Camera-type eye (tissue), 1 donor: ENCODE data around the gene LHFPL4. TPM values are rescaled to one million over a fixed set of nuclear protein-coding genes. Genes with fewer than 3 reads are reported as not detected.

Experiments
- total RNA-seq: library from RNA; depleted of rRNA; stranded (reverse); fragments of >200 nt; gene quantifications from one replicate; pipeline ENCODE4 v1.2.3, GENCODE V29; 2014

Gene LHFPL4
- 16.8 TPM for total RNA-seq

GRCh38 chr3:9553021-9553947, at the start of gene LHFPL4:
LHFPL4 (minus strand) TSS chr3:9553822; CDS start chr3:9552679, 1,143 bp downstream.

Other genes with a start within 250 kb of the LHFPL4 start
- gene THUMPD3, start 190.8 kb downstream of the LHFPL4 start, total RNA-seq = 75.8 TPM
- 185 TPM for gene SETD5, start 156.2 kb downstream of the LHFPL4 start, total RNA-seq
- gene MTMR14, start 95.7 kb upstream of the LHFPL4 start, total RNA-seq = 32.8 TPM
- 3.8 TPM for gene CPNE9, start 150.0 kb upstream of the LHFPL4 start, total RNA-seq
- gene BRPF1, start 177.9 kb upstream of the LHFPL4 start, total RNA-seq = 26.8 TPM
- 35.8 TPM for gene OGG1, start 196.1 kb upstream of the LHFPL4 start, total RNA-seq
- gene CAMK1, start 216.1 kb upstream of the LHFPL4 start, total RNA-seq = 20.4 TPM
- 44.0 TPM for gene TADA3, start 238.7 kb upstream of the LHFPL4 start, total RNA-seq
- gene ARPC4, start 239.3 kb upstream of the LHFPL4 start, total RNA-seq = 72.3 TPM